ENCODE data around the gene NR4A3.

Gene NR4A3

DNA sequence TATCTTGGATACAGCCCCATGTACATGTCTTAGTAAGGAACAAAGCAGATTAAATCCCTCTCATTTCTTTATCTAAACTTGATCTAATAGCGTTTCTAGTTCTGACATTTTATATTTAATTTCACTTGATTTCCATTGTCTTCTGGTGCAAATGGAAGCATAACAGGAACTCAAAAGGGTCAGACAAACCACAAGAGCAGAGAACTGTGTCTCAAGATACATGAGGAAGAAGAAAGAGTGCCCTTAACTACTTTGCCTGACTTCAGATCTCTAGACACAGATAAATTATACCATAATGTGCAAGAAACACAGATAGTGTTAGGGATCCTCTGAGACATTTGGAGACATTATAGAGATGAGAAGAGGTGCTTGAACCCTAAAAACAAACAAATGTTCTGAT, 64.1 kb downstream of the NR4A3 start:
- DNase-seq = no peak

DNA sequence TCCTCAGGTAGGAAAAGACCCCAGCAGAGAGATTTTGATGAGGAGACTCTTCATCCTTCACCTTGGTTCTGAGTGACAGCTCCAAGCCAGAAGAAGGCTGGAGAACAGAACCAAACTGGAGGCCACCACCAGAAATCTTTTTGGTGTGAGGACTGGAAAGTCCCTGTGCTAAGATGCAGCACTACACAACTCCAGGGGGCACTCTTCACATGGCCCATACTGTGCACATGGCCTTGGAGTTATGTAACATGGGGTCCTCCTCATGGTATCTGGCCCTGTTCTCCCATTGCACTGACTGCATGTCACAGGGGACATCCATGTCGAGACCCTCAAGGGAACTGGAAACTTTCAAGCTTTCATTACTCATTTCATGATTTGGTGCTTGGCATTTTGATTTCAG, 67.4 kb downstream of the NR4A3 start:
- no peak for DNase-seq

DNA sequence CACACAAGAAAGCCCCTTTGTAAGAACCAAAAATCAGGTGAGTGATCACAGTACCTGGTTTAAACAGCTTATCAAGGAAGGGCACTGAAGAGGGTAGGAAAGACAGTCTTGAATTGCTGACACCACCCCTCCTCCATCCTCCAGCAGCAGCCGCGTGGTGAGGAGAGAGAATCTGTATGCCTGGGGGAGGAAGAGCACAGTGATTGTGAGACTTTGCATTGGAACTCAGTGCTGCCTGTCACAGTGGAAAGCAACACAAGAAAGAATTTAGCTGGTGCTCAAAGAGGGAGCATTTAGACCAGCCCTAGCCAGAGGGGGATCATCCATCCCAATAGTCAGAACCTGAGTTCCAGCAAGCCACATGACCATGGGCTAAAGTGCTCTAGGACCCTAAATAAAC, 73.1 kb downstream of the NR4A3 start:
- DNase-seq = no peak

DNA sequence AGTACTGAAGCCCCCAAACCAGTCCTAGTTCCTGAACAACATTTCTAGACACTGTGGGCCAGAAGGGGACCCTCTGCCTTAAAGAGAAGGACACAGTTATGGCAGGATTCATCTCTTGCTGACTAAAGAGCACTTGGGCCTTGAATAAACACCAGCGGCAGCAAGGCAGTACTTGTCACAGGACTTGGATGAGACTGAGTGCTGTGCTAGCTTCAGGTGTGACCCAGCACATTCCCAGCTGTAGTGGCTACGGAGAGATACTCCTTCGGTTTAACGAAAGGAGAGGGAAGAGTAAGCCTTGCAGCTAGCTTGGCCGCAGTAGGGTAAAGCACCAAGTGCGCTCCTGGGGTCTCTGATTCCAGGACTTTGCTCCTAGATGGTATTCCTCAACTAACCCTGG, 73.8 kb downstream of the NR4A3 start:
- DNase-seq = no peak

DNA sequence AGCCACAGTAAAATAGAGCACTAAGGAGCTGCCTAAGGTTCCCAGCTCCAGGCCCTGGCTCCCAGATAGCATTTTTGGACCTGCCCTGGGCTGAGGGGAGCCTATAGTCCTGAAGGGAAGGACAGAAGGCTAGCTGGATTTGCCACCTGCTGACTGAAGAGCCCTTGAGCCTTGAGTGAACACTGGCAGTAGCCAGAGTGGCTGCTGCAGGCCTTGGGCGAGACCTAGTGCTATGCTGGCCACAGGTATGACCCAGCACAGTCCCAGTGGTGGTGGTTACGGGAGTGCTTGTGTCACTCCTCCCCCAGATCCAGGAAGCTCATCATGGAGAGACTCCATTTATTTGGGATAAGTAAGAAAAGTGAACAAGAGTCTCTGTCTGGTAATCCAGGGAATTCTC, 74.4 kb downstream of the NR4A3 start:
- no peak for DNase-seq

DNA sequence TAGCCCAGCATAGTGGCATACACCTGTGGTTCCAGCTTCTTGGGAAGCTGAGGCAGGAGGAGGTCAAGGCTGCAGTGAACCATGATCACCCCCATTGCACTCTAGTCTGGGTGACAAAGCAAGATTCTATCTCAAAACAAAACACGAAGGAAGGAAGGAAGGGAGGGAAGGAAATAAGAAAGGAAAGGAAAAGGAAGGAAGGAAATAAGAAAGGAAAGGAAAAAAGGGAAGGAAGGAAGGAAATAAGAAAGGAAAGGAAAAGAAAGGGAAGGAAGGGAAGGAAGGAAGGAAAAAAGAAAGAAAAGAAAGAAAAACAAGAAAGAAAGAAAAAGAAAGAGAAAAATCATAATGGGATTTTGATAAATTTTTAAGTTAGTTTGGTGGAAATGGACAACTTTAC, 81.7 kb downstream of the NR4A3 start:
- DNase-seq = no peak

DNA sequence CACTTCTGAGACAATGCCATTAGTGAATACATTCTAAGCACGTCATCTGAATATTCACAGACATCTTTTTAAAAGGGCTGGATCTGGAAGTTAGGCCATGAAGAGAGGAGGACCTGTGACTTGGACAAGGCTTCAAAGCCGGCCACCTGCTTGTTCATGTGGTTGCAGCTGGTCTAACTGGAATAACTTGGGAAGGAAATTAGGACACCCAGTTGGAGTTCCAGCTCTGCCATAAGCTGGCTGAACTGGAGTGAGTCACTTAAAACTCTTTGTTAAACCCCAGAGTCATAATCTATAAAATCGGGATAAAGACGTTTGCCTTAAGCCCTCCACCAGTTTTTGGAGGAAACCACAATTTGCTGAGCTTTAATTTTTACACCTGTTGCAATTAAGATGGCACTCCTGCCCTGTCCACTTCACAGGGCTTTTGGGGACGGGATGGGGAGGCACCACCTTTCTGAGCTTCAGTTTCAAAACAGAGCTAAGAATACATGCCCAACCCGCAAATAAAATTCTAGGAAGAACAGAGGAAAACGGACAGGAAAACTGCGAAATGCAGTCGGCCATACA, 84.2 kb downstream of the NR4A3 start:
- no peak for DNase-seq

DNA sequence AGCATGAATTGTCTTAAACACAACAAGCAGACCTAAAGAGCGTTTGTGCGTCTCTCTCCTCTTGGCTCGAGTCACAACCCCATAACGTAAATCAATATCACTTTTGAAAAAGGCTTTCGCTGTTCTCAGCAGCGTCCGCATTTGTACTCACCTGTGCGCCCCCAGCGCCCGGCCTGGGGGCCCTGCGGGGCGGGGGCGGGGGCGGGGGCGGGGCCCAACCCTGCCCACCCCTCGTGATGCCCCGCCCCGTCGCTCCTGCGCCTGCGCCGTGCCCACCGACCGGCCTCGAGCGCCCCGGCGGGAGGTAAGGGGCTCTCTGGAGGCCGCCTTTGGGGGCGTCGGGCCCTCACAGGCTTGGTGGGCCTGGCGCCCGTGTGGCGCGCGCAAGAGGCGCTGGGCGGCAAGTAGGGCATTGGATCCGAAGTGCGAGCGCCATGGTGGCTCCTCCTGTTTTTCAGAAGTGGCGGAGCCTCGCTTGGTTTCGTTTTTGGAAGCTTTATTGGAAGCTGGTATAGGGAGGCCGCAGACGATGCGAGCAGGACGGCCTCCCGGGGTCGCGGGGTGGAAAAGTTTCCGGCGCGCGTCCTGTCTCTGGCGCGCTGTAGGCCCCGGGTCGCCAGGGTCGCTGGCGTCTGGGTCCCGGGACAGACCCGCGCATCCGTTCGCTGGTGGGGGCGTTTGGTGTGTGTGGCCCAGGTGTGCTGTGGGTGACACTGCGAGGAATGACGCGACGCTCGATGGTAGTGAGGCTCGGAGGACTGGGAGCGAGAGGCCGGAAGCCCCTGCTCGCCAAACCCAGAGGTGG, 84.9 kb downstream of the NR4A3 start, which contains the start of gene STX17:
Gene STX17, plus strand, starts transcription at position 252 of the 805 bp plus-strand sequence. CDS start 8,586 bp downstream, outside the sequence.
- peak; percentile 22 for DNase-seq

DNA sequence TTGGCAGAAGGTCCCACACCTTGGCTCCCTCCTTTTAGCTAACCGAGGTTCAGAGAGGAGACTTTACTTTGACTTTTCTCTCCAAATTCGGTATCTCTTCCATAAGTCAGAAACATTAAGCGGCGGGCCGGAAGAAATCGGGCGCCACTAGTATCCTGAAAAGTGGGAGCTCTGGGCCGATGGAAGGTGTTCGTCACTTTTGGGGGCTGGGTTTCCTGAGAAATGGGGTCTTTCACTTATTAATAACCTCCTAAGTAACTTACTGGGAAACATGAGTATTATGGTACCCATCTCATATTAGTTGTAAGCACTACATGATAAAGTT, 85.5 kb downstream of the NR4A3 start:
- DNase-seq = no peak

DNA sequence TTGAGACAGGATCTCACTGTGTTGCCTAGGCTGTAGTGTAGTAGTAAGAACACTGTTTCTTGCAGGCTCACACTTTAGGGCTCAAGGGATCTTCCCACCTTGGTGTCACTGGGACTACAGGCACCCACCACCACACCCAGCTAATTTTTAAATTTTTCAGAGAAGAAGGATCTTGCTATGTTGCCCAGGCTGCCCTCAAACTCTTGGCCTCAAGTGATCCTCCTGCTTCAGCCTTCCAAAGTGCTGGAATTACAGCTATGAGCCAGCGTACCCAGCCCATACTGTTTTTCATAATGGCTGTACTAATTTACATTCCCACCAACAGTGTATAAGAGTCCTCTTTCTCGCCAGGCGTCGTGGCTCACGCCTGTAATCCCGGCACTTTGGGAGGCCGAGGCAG, 89.9 kb downstream of the NR4A3 start:
- no peak for DNase-seq

Data from DMS79 treated with DMSO at 0.1 percent for 48 hours (cell line).